ENCODE measurements around the gene NDUFAF4.

NDUFAF4 gene

DNA sequence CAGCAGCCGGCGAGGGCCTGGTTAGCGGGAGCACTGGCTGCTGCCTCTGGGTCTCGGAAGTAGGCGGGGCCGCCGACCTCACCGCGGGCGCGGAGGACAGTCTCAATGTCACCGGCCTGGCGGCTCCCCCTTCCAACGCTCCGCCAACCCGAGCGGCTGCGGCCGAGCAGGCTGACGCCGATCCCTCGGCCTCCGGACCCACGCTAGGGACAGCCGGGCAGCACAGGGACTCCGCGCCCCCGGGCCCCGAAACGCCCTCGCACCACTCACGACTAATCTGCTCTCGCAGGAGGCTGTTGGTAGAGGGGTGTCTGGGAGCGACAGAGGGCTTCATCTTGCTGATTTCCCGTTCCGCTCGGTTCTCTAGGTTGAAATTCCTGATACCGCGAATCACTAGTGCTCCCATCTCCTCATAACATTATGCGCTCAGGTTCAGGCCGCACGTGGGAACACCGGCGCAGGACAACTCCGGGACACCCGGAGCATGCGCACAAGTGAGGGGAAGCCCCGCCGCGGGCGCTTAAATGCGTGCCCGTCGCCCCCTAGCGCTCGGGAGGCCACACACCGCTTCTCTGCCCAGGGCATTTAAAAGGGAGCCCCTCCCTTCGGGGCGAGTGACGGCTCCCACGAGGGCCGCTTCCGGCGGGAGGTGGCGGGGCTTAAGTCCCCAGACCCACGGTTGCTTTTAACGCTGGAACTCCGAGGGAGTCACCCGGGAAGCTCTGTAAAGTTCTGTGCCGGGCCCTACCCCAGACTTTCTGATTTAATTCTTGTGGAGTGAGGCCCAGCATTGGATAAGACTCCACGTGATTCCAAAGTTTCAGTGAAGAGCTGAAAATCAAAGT is at the start of gene NDUFAF4:
TSS of gene NDUFAF4 (minus strand) at position 496 of the 845 bp plus-strand sequence. CDS start at position 406, 90 bp downstream.
- peak; percentile 59 for DNase-seq (ENCODE audit: low read depth)
- H3K4me3 ChIP-seq (ENCODE audit: control insufficient read depth, low read depth, low read length), result peak within 1 kb of the TSS; percentile 97
- TF ChIP-seq, protein P1, sequence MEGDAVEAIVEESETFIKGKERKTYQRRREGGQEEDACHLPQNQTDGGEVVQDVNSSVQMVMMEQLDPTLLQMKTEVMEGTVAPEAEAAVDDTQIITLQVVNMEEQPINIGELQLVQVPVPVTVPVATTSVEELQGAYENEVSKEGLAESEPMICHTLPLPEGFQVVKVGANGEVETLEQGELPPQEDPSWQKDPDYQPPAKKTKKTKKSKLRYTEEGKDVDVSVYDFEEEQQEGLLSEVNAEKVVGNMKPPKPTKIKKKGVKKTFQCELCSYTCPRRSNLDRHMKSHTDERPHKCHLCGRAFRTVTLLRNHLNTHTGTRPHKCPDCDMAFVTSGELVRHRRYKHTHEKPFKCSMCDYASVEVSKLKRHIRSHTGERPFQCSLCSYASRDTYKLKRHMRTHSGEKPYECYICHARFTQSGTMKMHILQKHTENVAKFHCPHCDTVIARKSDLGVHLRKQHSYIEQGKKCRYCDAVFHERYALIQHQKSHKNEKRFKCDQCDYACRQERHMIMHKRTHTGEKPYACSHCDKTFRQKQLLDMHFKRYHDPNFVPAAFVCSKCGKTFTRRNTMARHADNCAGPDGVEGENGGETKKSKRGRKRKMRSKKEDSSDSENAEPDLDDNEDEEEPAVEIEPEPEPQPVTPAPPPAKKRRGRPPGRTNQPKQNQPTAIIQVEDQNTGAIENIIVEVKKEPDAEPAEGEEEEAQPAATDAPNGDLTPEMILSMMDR (IDR thresholded peaks at IDR 0.05; ENCODE audit: control insufficient read depth, insufficient read depth, low read depth, low read length, missing control alignments), result peak; percentile 92

DNA sequence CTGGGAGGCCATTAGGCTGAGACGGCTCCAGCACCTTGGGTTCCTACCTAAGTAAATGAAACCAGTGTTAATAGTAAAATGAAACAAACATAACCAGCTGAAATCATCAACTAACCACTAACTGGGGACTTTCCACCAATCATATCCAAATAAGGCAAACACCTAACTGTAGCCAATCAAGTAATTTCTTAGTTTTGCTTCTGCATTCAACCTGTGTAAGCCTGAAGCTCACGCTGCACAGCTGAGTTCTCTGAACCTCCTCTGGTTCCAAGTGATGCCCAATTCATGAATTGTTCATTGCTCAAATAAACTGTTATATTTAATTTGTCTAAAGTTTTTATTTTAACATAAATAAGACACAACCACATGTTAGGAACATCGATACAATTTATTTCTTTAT is 49.4 kb upstream of the NDUFAF4 start:
- H3K4me3 ChIP-seq (ENCODE audit: control insufficient read depth, low read depth, low read length), result no peak overlapping the region
- TF ChIP-seq, protein P1 (IDR thresholded peaks at IDR 0.05; ENCODE audit: control insufficient read depth, insufficient read depth, low read depth, low read length, missing control alignments), result no peak
- DNase-seq (ENCODE audit: low read depth), result no peak

DNA sequence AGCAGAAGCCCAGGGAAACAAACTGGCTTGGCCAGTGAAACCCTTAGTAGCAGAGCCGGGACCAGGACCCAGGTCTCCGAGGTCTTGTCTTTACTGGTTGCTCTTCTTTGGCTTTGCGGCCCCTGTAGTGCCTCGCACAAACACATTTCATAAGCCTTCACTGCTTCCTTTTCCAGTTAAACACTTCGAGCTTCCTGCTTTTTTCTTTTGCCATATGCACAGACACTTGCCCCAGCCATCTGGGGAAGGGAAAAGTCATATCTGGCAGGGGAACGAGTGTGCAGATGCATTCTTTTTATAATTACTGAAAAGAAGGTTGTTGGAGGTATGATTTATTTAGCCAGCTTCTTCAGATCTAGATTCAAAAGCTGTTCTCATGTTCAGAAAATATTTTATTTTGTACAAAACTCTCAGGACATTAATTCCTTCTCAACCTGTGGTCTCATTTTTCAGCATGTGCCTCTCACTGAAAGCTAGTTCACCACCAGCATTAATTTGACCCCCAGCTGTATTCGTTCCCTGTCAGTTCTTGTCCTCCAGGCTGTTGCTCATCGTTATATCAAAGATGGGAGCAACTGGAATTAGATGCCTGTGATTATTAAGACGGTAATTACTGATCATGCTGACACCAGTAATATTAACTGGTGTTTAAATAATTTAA is 46.0 kb upstream of the NDUFAF4 start:
- no peak overlapping the region for H3K4me3 ChIP-seq (ENCODE audit: control insufficient read depth, low read depth, low read length)
- DNase-seq (ENCODE audit: low read depth), result no peak
- TF ChIP-seq, protein P1 (IDR thresholded peaks at IDR 0.05; ENCODE audit: control insufficient read depth, insufficient read depth, low read depth, low read length, missing control alignments), result no peak

DNA sequence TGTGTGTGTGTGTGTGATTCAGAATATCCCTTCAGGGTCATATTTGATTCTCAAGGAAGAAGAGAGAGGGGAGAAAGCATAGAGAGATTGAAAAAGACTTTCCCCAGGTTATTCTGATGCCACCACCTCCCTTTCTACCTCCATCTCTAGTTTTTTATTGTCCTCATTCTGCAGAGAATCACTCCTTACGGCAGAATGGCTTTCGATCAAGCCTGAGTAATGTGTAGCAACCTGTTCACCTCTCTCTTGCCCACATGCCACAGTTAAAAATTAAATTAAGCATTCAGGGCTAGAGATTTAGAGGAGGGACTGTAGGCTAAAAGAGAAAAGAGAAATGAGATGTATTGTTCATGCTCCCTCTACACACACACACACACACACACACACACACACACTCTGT is 45.0 kb upstream of the NDUFAF4 start:
- DNase-seq (ENCODE audit: low read depth), result no peak
- no peak overlapping the region for H3K4me3 ChIP-seq (ENCODE audit: control insufficient read depth, low read depth, low read length)
- TF ChIP-seq, protein P1 (IDR thresholded peaks at IDR 0.05; ENCODE audit: control insufficient read depth, insufficient read depth, low read depth, low read length, missing control alignments), result no peak

DNA sequence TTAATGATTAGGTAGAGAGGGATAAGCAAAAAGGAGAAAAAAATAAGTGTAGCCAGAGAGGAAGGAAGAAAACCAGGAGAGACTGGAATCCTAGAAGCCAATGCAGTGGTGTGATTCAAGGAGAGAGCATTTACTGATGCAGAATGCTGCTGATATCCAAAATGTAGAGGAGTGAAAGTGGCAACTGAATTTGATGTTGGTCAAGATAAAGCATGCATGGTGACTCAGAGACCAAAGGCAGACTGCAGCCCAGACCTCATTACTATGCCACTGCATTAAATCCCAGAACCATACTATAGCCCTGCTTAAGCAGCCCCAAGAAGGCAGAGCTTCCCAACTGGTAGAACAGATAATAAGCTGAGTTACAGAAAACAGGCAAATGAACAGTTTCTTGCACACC is 42.6 kb upstream of the NDUFAF4 start:
- TF ChIP-seq, protein P1 (IDR thresholded peaks at IDR 0.05; ENCODE audit: control insufficient read depth, insufficient read depth, low read depth, low read length, missing control alignments), result no peak
- H3K4me3 ChIP-seq (ENCODE audit: control insufficient read depth, low read depth, low read length), result no peak overlapping the region
- DNase-seq (ENCODE audit: low read depth), result no peak

DNA sequence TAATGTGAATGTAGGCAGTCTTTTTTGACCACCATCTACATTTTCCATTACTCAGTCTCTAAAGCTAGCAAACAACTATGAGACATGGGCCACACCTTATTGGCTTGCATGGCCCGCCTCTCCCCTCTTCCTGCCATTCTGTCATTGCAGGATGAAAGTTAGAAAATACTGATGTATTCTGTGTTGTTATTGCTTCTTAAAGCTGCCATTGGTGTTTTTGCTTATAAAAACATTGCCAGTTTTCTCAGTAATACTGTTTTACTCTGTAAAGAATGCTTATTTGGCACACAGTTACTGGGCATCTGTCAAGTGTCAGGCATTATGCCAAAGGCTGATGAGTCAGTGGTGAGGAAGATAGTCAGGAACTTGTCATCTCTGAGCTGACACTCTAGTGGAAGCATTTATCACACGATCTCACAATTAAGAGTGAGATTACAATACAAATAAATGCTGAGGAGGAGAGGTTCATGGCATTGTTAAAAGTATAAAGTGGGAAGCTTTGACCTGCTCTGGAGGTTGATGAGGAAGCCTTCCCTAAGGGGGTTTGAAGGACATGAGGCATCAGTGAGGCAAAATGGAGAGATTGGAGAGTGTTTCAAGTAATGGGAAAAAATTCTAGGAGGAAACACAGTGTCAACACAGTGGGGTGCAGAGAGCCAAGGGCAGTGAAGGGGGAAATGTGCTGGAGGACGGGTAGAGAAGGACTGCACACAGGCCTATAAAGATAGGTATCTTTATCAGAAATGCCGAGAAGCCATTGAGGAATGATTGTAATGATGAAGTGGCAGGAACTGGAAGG is 41.5 kb upstream of the NDUFAF4 start:
- TF ChIP-seq, protein P1 (IDR thresholded peaks at IDR 0.05; ENCODE audit: control insufficient read depth, insufficient read depth, low read depth, low read length, missing control alignments), result no peak
- H3K4me3 ChIP-seq (ENCODE audit: control insufficient read depth, low read depth, low read length), result no peak overlapping the region
- DNase-seq (ENCODE audit: low read depth), result peak; percentile 25
